GM21717 (cell line): Measurements from ENCODE around the gene KCNMA1.

Experiments
- ATAC-seq: cut with Tn5 transposase; IDR thresholded peaks from one replicate; pipeline ENCODE4 v1.9.1; 2021; ENCODE audit warnings: mild to moderate bottlenecking, moderate library complexity; ENCODE audit not compliant: unreplicated experiment

Gene KCNMA1

GRCh38 chr10:77290528-77291155 lies 347.0 kb downstream of the KCNMA1 start:
- ATAC-seq, result no peak

GRCh38 chr10:77289790-77290189 lies 347.8 kb downstream of the KCNMA1 start:
- no peak for ATAC-seq

- ATAC-seq, result no peak
Observed at GRCh38 chr10:77289027-77289501, 348.5 kb downstream of the KCNMA1 start.

GRCh38 chr10:77287647-77288120 lies 349.9 kb downstream of the KCNMA1 start:
- no peak for ATAC-seq

- no peak for ATAC-seq
Observed at GRCh38 chr10:77286531-77287508, 350.8 kb downstream of the KCNMA1 start.

- no peak for ATAC-seq
Observed at GRCh38 chr10:77285529-77286182, 352.0 kb downstream of the KCNMA1 start.

- ATAC-seq, result no peak
Observed at GRCh38 chr10:77284797-77285196, 352.8 kb downstream of the KCNMA1 start.

GRCh38 chr10:77283326-77283725 lies 354.3 kb downstream of the KCNMA1 start:
- no peak for ATAC-seq

- no peak for ATAC-seq
Observed at GRCh38 chr10:77282163-77282562, 355.4 kb downstream of the KCNMA1 start.

- no peak for ATAC-seq
Observed at GRCh38 chr10:77281719-77282118, 355.9 kb downstream of the KCNMA1 start.

GRCh38 chr10:77279207-77279606 lies 358.4 kb downstream of the KCNMA1 start:
- no peak for ATAC-seq

GRCh38 chr10:77274046-77274795 lies 363.4 kb downstream of the KCNMA1 start:
- no peak for ATAC-seq

GRCh38 chr10:77269163-77269562 lies 368.4 kb downstream of the KCNMA1 start:
- no peak for ATAC-seq

GRCh38 chr10:77268721-77269120 lies 368.9 kb downstream of the KCNMA1 start:
- ATAC-seq, result no peak

- no peak for ATAC-seq
Observed at GRCh38 chr10:77267703-77268675, 369.6 kb downstream of the KCNMA1 start.

- no peak for ATAC-seq
Observed at GRCh38 chr10:77266242-77266641, 371.4 kb downstream of the KCNMA1 start.

- no peak for ATAC-seq
Observed at GRCh38 chr10:77264527-77264926, 373.1 kb downstream of the KCNMA1 start.

- no peak for ATAC-seq
Observed at GRCh38 chr10:77264107-77264506, 373.5 kb downstream of the KCNMA1 start.

GRCh38 chr10:77263700-77264099 lies 373.9 kb downstream of the KCNMA1 start:
- no peak for ATAC-seq
